NCI-H748 treated with DMSO at 0.1 percent for 48 hours (cell line): Measurements from ENCODE around the gene ANO3.

Experiments
- DNase-seq: peaks from one replicate; lab custom pipeline; 2025; lab: John Stamatoyannopoulos, UW

The ANO3 gene

GRCh38 chr11:26493616-26494015, 161.7 kb downstream of the ANO3 start:
- no peak for DNase-seq

GRCh38 chr11:26507229-26507628, 175.3 kb downstream of the ANO3 start:
- DNase-seq: no peak

- no peak for DNase-seq
Measured at GRCh38 chr11:26510164-26510563, 178.2 kb downstream of the ANO3 start.

- DNase-seq: no peak
Measured at GRCh38 chr11:26510756-26511155, 178.8 kb downstream of the ANO3 start.

GRCh38 chr11:26512196-26512595, 180.3 kb downstream of the ANO3 start:
- DNase-seq: no peak

GRCh38 chr11:26519469-26519868, 187.5 kb downstream of the ANO3 start:
- DNase-seq: no peak

- peak; percentile 76 for DNase-seq
Measured at GRCh38 chr11:26522912-26523610, 191.1 kb downstream of the ANO3 start.

GRCh38 chr11:26527685-26528084, 195.8 kb downstream of the ANO3 start:
- DNase-seq: no peak

GRCh38 chr11:26537341-26537740, 205.4 kb downstream of the ANO3 start:
- DNase-seq: no peak

GRCh38 chr11:26539517-26539916, 207.6 kb downstream of the ANO3 start:
- DNase-seq: no peak

GRCh38 chr11:26541870-26542269, 209.9 kb downstream of the ANO3 start:
- DNase-seq: no peak

- DNase-seq: no peak
Measured at GRCh38 chr11:26549176-26549575, 217.2 kb downstream of the ANO3 start.

- DNase-seq: no peak
Measured at GRCh38 chr11:26550022-26550421, 218.1 kb downstream of the ANO3 start.

- DNase-seq: no peak
Measured at GRCh38 chr11:26551186-26551801, 219.4 kb downstream of the ANO3 start.

- DNase-seq: no peak
Measured at GRCh38 chr11:26553182-26553581, 221.3 kb downstream of the ANO3 start.

GRCh38 chr11:26554455-26554854, 222.5 kb downstream of the ANO3 start:
- no peak for DNase-seq

GRCh38 chr11:26556582-26556981, 224.7 kb downstream of the ANO3 start:
- no peak for DNase-seq

- DNase-seq: no peak
Measured at GRCh38 chr11:26557666-26558065, 225.7 kb downstream of the ANO3 start.

GRCh38 chr11:26558190-26558589, 226.3 kb downstream of the ANO3 start:
- no peak for DNase-seq

GRCh38 chr11:26569646-26570045, 237.7 kb downstream of the ANO3 start:
- DNase-seq: no peak

GRCh38 chr11:26571861-26572654, 240.1 kb downstream of the ANO3 start, which contains the start of gene MUC15:
TSS of gene MUC15 (minus strand) at chr11:26572263. CDS start at chr11:26567094, 5,169 bp downstream.
- DNase-seq: no peak

GRCh38 chr11:26572770-26573402, 241.0 kb downstream of the ANO3 start:
- DNase-seq: no peak
